Omental fat pad (tissue), 4 donors: Measurements from ENCODE around the gene EFEMP2. TPM values are rescaled to one million over a fixed set of nuclear protein-coding genes. Genes with fewer than 3 reads are reported as not detected.
A peak's percentile ranks its signal among the peaks of the same experiment; 100 is the strongest.

Source experiments
- ATAC-seq: fragments of 150-250 bp; one replicate; pipeline ENCODE4 v1.9.1; 2016; ENCODE audit warnings: mild to moderate bottlenecking, moderate library complexity; ENCODE audit not compliant: low FRiP score
- DNase-seq: peaks from one replicate; pipeline ENCODE4 v3.0.0-alpha.2; 2019; ENCODE audit warnings: low spot score
- CTCF ChIP-seq, 3 donors: fragments of 450-650 bp; IDR thresholded peaks; one replicate each; pipeline ENCODE4 v1.5.1; 2016 to 2017; ENCODE audit warnings: antibody characterized with exemption in 3 of 3, mild to moderate bottlenecking in 3 of 3, moderate library complexity in 2 of 3
- total RNA-seq, 4 donors: library from RNA; depleted of rRNA; stranded (reverse); fragments of >200 nt; gene quantifications; one replicate each; pipeline ENCODE4 v1.1.0, GENCODE V29; 2016

Gene EFEMP2
- total RNA-seq, 4 donors from 2014 or later, result 39.4 to 81.8 (median 66.1) TPM

- no peak for TF ChIP-seq CTCF (IDR thresholded peaks at IDR 0.05)
- ATAC-seq (no peak), DNase-seq (no peak)
Measured at GRCh38 chr11:65883058-65883761, 10.6 kb upstream of the EFEMP2 start.

GRCh38 chr11:65882120-65883057 is 9.8 kb upstream of the EFEMP2 start:
- no peak for ATAC-seq
- TF ChIP-seq CTCF (IDR thresholded peaks at IDR 0.05), result no peak
- DNase-seq, result no peak

- no peak for TF ChIP-seq CTCF (IDR thresholded peaks at IDR 0.05)
- ATAC-seq (no peak), DNase-seq (no peak)
Measured at GRCh38 chr11:65880844-65881421, 8.3 kb upstream of the EFEMP2 start.

- TF ChIP-seq CTCF (IDR thresholded peaks at IDR 0.05), result no peak
- no peak for ATAC-seq
- no peak for DNase-seq
Measured at GRCh38 chr11:65880027-65880426, 7.4 kb upstream of the EFEMP2 start.

- TF ChIP-seq CTCF (IDR thresholded peaks at IDR 0.05), result no peak
- DNase-seq, result no peak
- no peak for ATAC-seq
Measured at GRCh38 chr11:65879617-65880016, 7.0 kb upstream of the EFEMP2 start, which contains the start of gene CTSW. Gene CTSW, plus strand, starts transcription at chr11:65879837. Its CDS starts 18 bp downstream, at chr11:65879855.

GRCh38 chr11:65873318-65874156 is 937 bp upstream of the EFEMP2 start:
- DNase-seq (peak; percentile 91), ATAC-seq (peak; percentile 87)
- TF ChIP-seq CTCF (IDR thresholded peaks at IDR 0.05), result no peak
